GM21576 (cell line): Measurements from ENCODE around the gene PILRB.
"Not testable (repeated sequence)": the region's sequence is repeated elsewhere in the genome, so short reads cannot be mapped to it uniquely, and the experiment has no call there.

ENCODE experiments used
- ATAC-seq: cut with Tn5 transposase; IDR thresholded peaks from one replicate; pipeline ENCODE4 v1.9.1; 2021; ENCODE audit warnings: mild to moderate bottlenecking, moderate library complexity; ENCODE audit not compliant: unreplicated experiment

PILRB gene

GRCh38 chr7:100353685-100354330 lies 4.1 kb upstream of the PILRB start:
- ATAC-seq, result no peak

GRCh38 chr7:100356416-100357068 lies 1.4 kb upstream of the PILRB start:
- ATAC-seq, result no peak

- no peak for ATAC-seq
Measured at GRCh38 chr7:100357131-100357561, 771 bp upstream of the PILRB start.

DNA sequence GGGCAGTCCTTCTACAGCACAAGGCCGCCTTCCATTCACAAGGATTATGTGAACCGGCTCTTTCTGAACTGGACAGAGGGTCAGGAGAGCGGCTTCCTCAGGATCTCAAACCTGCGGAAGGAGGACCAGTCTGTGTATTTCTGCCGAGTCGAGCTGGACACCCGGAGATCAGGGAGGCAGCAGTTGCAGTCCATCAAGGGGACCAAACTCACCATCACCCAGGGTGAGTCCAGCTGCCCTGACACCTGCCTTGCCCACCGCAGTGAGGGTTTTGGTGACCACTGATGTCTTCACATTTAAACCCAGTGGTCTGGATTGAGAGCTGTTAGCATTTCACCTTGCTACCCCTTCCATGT lies 918 bp downstream of the PILRB start:
- no peak for ATAC-seq

DNA sequence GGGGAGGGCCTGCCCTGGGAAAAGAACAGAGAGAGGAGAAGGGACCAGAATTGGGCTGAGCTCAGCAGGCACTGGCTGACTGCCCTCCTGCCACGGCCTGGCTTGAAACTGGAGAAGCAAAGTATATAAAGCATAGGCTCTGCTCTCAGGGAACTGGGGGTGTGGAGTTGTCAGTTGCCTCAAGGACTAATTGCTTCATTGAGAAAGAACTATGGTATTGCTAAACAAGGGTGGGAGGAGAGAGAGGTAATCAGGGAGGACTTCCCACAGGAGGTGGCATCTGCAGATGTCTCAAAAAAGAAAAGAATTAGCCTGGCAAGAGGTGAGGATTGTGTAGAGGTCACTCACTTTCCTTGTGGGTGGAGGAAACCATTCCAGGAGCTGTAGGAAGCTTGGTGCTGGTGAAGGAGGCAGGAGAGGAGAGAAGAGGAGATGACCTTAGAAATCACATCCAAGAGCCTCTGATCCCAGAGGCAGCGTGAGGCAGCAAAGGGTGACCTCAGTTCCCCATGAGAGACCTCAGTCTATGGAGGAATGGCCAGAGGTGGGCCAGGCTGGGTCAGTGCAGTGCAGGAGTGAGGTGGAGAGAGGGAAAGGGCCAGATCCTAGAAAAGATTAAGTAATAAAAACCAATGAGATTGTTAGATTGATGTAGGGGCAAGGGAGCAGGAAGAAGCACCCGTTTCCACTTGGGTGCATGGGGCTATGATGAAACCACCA lies 2.4 kb downstream of the PILRB start:
- no peak for ATAC-seq

DNA sequence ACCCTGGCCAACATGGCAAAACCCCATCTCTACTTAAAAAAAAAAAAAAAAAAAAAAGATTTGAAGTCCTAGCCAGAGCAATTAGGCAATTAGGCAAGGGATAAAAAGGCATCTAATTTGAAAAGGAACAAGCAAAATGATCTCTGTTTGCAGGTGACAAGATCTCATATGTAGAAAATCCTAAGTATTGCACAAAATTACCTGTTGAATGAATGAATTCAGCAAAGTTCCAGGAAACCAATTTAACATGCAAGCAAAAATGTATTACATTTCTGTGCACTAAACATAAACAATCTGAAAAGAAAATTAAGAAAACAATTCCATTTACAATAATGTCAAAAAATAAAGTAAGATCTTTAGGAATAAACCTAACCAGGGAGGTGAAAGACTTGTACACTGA lies 5.2 kb downstream of the PILRB start:
- ATAC-seq, result no peak

GRCh38 chr7:100363797-100364196 lies 5.9 kb downstream of the PILRB start:
- ATAC-seq, result not testable (repeated sequence)

- no peak for ATAC-seq
Measured at GRCh38 chr7:100364480-100364879, 6.6 kb downstream of the PILRB start.

- not testable (repeated sequence) for ATAC-seq
Measured at GRCh38 chr7:100365998-100366367, 8.1 kb downstream of the PILRB start.

DNA sequence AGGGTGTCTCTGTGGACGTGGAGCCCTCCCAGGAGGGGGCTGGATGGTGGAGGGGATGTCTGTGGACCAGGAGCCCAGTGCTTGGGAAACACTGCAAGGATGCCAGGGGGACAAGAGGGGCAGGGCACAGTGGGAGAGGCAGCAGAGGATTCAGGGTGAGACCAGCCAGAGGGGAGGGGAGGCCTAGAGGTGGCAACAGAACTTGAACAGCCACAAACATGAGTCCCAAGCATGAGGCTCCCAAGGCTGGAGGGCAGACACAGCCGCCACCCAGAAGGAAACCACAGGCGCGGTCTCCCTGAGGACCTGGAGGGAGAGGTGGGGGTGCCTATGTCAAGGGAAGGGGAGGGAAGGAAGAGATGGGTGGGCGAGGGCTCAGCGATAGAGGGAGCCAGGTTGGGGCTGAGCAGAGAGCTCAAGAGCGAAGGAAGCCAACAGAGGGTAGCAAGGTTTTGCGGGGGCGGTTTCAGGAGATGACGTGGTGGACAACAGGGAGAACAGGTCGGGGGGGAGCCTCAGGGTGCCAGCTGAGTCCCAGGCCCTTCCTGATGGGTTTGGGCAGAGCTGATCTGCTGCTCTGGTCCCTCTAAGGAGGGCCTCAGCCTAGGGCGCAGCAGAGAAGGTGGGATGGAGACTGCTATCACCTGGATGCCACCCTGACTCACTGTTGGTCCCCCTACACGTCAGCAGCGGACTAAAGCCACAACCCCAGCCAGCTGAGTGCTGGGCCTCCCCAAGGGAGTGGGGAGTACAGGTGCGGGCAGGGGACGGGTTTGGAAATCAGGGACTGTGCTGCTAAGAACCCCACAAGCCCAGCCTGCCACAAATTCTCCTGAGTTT lies 8.7 kb downstream of the PILRB start:
- peak; percentile 30 for ATAC-seq

GRCh38 chr7:100367251-100367620 lies 9.3 kb downstream of the PILRB start:
- no peak for ATAC-seq

DNA sequence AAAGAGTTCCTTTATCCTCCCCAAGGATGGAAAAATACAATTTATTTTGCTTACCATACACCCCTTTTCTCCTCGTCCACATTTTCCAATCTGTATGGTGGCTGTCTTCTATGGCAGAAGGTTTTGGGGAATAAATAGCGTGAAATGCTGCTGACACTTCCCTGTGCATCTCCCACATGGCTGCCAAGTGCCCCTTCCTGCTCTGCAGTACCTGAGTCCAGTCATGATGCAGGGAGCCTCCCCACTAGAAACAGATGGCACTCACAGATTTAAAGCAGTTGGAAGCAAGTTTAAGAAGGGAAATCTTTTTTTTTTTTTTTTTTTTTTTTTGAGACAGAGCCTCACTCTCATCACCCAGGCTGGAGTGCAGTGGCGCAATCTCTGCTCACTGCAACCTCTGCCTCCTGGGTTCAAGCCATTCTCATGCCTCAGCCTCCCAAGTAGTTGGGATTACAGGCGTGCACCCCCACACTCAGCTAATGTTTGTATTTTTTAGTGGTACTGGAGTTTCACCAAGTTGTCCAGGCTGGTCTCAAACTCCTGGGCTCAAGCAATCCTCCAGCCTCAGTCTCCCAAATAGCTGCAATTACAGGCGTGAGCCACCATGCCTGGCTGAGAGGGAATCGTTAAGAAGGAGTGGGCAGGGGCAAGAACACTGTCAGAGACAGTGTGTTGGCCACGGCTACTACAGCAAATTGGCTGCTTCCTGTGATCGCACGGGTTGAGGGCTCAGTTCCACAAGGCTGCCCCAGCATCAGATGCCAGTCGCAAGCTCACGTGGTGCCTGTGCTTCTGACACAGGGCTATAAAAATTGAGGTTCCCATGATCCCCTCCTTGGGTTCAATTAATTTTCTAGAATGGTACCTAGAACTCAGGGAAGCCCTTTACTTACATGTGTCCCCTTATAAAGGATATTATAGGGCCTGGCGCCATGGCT lies 10.0 kb downstream of the PILRB start:
- no peak for ATAC-seq

- peak; percentile 56 for ATAC-seq
Measured at GRCh38 chr7:100369105-100369504, 11.2 kb downstream of the PILRB start.

DNA sequence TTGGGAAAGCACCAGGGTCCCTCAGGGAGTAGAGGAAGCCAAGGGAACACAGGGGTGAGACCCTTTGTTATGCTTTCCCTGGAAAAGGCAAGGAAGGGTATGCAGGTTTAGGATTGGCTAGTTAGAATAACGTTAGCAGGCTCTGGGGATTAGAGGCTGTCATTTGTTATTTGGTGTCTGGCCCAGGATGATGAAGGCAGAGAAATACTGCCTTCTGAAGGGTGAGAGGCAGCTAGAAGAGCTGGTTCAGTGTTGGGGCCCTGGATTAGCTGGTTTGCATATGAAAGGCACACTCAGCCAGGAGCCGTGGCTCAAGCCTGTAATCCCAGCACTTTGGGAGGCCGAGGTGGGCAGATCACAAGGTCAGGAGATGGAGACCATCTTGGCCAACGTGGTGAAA lies 12.4 kb downstream of the PILRB start:
- no peak for ATAC-seq

GRCh38 chr7:100370746-100371145 lies 12.8 kb downstream of the PILRB start:
- ATAC-seq, result no peak

- no peak for ATAC-seq
Measured at GRCh38 chr7:100371561-100372171, 13.7 kb downstream of the PILRB start.

DNA sequence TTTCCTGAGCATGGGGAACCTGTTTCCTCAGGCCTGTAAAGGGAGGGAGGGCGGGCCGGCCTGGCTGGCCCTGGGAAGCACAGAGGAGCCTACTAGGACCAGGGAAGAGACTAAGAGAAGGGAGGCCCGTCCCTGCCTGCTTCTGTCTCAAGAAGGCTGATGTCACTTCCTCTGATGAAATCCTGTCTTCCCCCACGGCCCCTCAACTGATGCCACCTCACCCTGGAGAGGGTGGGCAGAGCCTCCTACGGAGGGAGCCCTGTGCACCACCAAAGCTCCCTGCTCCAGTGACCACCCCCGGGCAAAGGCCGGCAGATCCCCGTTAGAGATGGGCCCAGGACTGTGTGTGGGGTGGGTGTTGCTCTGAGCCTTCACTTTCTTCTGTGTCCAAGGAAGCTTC lies 14.3 kb downstream of the PILRB start:
- no peak for ATAC-seq

DNA sequence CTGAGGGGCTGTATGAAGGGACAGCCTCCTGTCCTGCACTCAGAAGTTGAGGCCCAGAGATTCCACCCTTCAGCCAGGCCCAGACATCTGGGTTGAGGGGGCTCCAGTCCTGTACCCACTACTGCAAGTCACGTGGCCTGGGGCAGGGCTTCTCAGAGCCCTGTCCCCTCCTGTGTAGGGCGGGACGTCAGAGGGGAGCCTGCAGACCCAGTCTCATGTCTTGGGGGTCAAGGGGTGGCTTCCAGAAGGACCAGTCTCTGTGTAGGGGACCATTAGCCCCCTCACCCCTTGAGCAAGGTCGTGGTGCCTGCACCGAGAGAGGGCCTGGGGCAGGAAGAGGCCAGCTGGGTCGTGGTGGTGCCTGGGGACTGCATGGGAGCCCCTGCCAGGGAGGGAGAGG lies 14.8 kb downstream of the PILRB start:
- no peak for ATAC-seq

- ATAC-seq, result no peak
Measured at GRCh38 chr7:100373261-100373831, 15.4 kb downstream of the PILRB start, which contains the start of gene PILRA. PILRA (plus strand) TSS chr7:100373487; CDS start chr7:100373657, 170 bp downstream.
